Choroid plexus epithelial cell (primary cell): ENCODE data around the gene PTTG2.
A peak's percentile ranks its signal among the peaks of the same experiment; 100 is the strongest.

ENCODE experiments used
- DNase-seq: peaks from one replicate; pipeline ENCODE4 v3.0.0-alpha.2; 2010; ENCODE audit warnings: low read depth
- H3K4me3 ChIP-seq: 2 replicates; pipeline ENCODE4 v1.5.1; 2011; ENCODE audit warnings: low read depth, mild to moderate bottlenecking, control low read depth, low read length, moderate library complexity
- TF ChIP-seq, protein P1 (sequence below): conservative IDR thresholded peaks from 2 replicates; pipeline ENCODE4 v1.5.1; 2011; ENCODE audit warnings: low read depth, mild to moderate bottlenecking, control low read depth, inconsistent platforms, low read length, moderate library complexity

The PTTG2 gene

DNA sequence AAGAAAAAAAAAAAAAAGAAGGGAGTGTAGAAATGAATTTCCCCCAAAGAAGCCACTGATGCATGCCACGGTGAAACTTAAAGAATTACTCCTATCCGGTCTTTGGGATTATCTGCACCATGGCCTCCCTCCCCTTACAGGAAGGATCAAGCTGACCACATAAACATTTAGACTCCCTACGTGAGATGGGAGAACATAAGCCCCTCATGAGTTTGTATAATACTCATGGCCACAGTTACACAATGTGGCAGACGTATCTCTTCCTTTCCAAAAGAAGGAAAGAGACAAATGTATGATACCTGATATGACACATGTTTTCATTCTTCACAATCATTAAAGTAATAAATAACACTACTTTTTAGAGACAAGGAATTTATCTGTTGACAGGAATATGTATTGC, 3.3 kb upstream of the PTTG2 start:
- TF ChIP-seq, protein P1, sequence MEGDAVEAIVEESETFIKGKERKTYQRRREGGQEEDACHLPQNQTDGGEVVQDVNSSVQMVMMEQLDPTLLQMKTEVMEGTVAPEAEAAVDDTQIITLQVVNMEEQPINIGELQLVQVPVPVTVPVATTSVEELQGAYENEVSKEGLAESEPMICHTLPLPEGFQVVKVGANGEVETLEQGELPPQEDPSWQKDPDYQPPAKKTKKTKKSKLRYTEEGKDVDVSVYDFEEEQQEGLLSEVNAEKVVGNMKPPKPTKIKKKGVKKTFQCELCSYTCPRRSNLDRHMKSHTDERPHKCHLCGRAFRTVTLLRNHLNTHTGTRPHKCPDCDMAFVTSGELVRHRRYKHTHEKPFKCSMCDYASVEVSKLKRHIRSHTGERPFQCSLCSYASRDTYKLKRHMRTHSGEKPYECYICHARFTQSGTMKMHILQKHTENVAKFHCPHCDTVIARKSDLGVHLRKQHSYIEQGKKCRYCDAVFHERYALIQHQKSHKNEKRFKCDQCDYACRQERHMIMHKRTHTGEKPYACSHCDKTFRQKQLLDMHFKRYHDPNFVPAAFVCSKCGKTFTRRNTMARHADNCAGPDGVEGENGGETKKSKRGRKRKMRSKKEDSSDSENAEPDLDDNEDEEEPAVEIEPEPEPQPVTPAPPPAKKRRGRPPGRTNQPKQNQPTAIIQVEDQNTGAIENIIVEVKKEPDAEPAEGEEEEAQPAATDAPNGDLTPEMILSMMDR: no peak
- DNase-seq: no peak
- H3K4me3 ChIP-seq: no peak overlapping the region

- H3K4me3 ChIP-seq: no peak overlapping the region
- TF ChIP-seq, protein P1: no peak
- DNase-seq: no peak
Observed at GRCh38 chr4:37958932-37959331, 1.3 kb upstream of the PTTG2 start.

- no peak for DNase-seq
Observed at GRCh38 chr4:37960679-37961450, 667 bp downstream of the PTTG2 start.

DNA sequence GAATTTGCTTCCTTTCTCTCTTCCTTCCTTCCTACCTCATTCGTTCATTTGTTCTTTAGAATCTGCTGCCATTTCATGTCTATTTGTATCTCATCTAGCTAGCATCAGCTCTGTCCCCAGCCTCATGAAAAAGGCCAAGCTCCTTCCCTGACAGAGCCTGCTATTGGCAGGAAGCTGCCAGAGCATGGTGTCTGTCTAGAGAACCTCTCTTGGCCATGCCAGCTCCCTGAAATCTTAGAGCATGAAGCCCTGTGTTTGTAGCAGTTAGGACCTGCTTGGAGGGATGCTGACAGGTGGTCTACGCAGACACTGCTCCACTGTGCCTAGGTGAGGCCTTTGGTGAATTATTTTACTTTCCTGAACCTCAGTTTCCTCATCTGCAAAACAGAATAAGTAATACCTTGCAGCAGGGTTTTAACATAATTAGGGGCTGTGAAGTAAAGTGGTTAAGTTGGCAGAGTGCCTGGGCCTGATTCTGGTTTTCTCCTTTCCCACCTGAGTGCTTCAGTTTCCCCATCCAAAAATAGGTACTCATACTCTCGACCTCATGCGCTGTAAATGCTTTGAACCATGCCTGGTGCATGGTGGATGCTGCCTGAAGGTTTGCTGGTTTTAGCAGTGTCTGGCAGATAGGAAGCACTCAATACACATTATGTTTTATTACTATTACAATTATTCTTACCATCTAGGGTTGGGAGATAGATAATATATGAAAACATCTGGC, 4.7 kb downstream of the PTTG2 start:
- TF ChIP-seq, protein P1: no peak
- no peak for DNase-seq
- H3K4me3 ChIP-seq: no peak overlapping the region

More at GRCh38 chr4:37960679-37961450, 667 bp downstream of the PTTG2 start:
- H3K4me3 ChIP-seq: no peak overlapping the region
- TF ChIP-seq, protein P1: no peak

- no peak for DNase-seq
- TF ChIP-seq, protein P1: no peak
- no peak overlapping the region for H3K4me3 ChIP-seq
Observed at GRCh38 chr4:37966044-37966443, 5.8 kb downstream of the PTTG2 start.

DNA sequence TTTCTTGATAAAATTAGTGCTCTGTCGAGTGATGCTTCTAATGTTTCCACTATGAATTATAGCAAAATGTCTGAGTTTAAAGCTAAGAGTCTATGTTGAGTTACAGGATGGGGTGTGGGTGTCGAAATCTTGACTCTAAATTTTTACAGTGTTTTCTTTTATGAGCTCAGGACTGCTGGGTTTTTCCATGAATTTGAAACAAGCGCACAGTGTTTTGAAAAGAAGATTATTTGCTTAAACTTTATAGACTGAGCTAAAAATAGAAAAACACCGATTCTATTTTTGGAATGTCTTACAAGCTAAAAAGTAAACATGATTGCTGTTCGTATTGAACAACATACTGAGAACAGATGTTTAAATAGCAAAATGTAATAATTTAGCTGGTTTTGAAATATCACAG, 7.5 kb downstream of the PTTG2 start:
- TF ChIP-seq, protein P1: no peak
- peak; percentile 69 for DNase-seq
- no peak overlapping the region for H3K4me3 ChIP-seq
